Osteocyte (in vitro differentiated cells): ENCODE results near the gene MLLT6. TPM values are rescaled to one million over a fixed set of nuclear protein-coding genes. Genes with fewer than 3 reads are reported as not detected.

Experiments used
- DNase-seq: peaks from one replicate; pipeline ENCODE4 v3.0.0; 2021; ENCODE audit warnings: mixed read lengths; ENCODE audit not compliant: unreplicated experiment; ENCODE audit errors: extremely low spot score
- H3K27ac Mint-ChIP-seq: one replicate; pipeline ENCODE4 v1.8.0; 2021; ENCODE audit warnings: mild to moderate bottlenecking, mixed read lengths; ENCODE audit not compliant: unreplicated experiment
- H3K27me3 Mint-ChIP-seq: one replicate; pipeline ENCODE4 v1.8.0; 2021; ENCODE audit warnings: mixed read lengths; ENCODE audit not compliant: unreplicated experiment
- H3K36me3 Mint-ChIP-seq: one replicate; pipeline ENCODE4 v1.8.0; 2021; ENCODE audit warnings: mixed read lengths; ENCODE audit not compliant: unreplicated experiment
- H3K4me1 Mint-ChIP-seq: one replicate; pipeline ENCODE4 v1.8.0; 2021; ENCODE audit warnings: mixed read lengths; ENCODE audit not compliant: unreplicated experiment
- H3K4me3 Mint-ChIP-seq: one replicate; pipeline ENCODE4 v1.8.0; 2021; ENCODE audit warnings: mild to moderate bottlenecking, moderate library complexity, mixed read lengths; ENCODE audit not compliant: unreplicated experiment
- H3K9me3 Mint-ChIP-seq: one replicate; pipeline ENCODE4 v1.8.0; 2021; ENCODE audit warnings: mixed read lengths; ENCODE audit not compliant: unreplicated experiment
- total RNA-seq: library from RNA; stranded (reverse); gene quantifications from 2 replicates; pipeline ENCODE4 v1.2.1, GENCODE V29; 2021
- TF ChIP-seq, protein P1 (sequence below): fragments of 200-600 bp; sonication (generic); IDR thresholded peaks from 2 replicates; pipeline ENCODE4 v1.5.0; 2021; ENCODE audit warnings: antibody characterized with exemption, mild to moderate bottlenecking, moderate library complexity

Gene MLLT6
- total RNA-seq, 1 donor from 2014 or later = 107 TPM

- TF ChIP-seq, protein P1, sequence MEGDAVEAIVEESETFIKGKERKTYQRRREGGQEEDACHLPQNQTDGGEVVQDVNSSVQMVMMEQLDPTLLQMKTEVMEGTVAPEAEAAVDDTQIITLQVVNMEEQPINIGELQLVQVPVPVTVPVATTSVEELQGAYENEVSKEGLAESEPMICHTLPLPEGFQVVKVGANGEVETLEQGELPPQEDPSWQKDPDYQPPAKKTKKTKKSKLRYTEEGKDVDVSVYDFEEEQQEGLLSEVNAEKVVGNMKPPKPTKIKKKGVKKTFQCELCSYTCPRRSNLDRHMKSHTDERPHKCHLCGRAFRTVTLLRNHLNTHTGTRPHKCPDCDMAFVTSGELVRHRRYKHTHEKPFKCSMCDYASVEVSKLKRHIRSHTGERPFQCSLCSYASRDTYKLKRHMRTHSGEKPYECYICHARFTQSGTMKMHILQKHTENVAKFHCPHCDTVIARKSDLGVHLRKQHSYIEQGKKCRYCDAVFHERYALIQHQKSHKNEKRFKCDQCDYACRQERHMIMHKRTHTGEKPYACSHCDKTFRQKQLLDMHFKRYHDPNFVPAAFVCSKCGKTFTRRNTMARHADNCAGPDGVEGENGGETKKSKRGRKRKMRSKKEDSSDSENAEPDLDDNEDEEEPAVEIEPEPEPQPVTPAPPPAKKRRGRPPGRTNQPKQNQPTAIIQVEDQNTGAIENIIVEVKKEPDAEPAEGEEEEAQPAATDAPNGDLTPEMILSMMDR = no peak
- H3K27ac Mint-ChIP-seq = no peak overlapping the region
- H3K4me3 Mint-ChIP-seq = no peak overlapping the region
- H3K4me1 Mint-ChIP-seq = peaks cover 16% of the 10 kb centered on the region
- no peak for DNase-seq
- no peaks in the 10 kb centered on the region for H3K36me3 Mint-ChIP-seq
- no peaks in the 10 kb centered on the region for H3K9me3 Mint-ChIP-seq
- peaks cover 22% of the 10 kb centered on the region for H3K27me3 Mint-ChIP-seq
Measured at GRCh38 chr17:38659415-38659814, 45.7 kb upstream of the MLLT6 start.

DNA sequence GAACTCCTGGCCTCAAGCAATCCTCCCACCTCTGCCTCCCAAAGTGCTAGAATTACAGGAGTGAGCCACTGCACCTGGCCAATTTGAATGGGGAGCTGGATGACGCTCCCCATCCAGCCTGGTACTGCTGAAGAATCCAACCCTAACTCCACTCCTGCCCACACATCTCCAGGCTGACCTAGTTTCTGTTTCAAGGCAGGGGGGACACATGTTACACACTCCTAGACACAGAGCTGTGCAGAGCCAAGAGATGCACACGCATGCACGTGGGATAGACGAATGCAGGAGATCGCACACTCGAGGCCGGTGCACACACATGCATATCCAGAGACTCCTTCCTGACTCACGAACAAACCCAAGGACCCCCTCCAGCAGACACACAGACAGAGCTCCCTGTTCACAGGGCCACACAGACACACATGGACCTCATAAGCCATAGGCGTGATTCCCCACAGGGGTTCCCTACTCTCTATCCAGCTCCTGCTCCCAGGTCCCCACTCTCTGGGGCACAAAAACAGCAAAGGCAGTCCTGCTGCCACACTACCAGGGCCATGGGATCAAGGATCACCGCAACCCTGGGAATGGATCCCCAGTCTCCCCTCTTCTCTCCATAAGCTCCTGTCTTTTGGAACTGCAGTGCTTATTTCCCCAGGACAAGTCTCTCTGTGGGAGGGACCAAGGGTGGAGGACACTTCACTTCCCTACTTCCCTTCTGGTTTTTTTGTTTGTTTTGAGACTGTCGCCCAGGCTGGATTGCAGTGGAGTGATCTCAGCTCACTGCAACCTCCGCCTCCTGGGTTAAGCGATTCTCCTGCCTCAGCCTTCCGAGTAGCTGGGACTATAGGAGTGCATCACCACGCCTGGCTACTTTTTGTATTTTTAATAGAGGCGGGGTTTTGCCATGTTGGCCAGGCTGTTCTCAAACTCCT lies 44.7 kb upstream of the MLLT6 start:
- Mint-ChIP-seq H3K4me1 (peaks cover 14% of the 10 kb centered on the region), H3K4me3 (no peak overlapping the region), H3K27ac (no peak overlapping the region), H3K36me3 (no peaks in the 10 kb centered on the region), H3K27me3 (peaks cover 14% of the 10 kb centered on the region), H3K9me3 (no peaks in the 10 kb centered on the region)
- DNase-seq = no peak
- TF ChIP-seq, protein P1 = no peak

DNA sequence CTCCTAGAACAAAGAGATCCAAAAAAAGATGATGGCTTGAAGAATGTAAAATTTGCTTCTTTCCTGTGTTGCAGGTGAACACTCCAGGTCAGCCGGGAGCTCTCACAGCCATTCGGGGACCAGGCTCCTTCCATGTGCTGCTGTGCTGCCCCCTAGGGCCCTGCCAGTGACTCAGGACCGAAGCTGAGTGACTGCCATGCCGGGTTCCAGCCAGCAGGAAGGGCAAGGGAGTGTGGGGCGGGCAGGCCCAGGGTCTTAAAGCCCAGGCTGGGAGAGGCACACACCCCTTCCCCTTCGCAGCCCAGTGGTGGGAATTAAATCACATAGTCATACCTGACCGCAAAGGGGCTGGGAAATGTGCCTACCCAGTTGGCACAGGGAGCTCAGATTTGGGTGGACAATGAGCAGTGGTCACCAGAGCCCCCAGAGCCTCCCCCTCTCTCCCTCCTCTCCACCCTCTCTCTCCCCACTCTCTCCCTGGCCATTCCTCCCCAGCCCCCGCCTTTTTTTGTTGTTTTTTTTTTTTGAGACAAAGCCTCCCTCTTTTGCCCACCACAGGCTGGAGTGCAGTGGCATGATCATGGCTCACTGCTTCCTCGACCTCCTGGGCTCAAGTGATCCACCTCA lies 41.8 kb upstream of the MLLT6 start:
- Mint-ChIP-seq H3K27me3 (peaks cover 13% of the 10 kb centered on the region), H3K36me3 (no peaks in the 10 kb centered on the region), H3K27ac (no peak overlapping the region), H3K4me1 (peaks cover 7% of the 10 kb centered on the region), H3K4me3 (no peak overlapping the region), H3K9me3 (no peaks in the 10 kb centered on the region)
- no peak for DNase-seq
- TF ChIP-seq, protein P1 = peak; percentile 73

DNA sequence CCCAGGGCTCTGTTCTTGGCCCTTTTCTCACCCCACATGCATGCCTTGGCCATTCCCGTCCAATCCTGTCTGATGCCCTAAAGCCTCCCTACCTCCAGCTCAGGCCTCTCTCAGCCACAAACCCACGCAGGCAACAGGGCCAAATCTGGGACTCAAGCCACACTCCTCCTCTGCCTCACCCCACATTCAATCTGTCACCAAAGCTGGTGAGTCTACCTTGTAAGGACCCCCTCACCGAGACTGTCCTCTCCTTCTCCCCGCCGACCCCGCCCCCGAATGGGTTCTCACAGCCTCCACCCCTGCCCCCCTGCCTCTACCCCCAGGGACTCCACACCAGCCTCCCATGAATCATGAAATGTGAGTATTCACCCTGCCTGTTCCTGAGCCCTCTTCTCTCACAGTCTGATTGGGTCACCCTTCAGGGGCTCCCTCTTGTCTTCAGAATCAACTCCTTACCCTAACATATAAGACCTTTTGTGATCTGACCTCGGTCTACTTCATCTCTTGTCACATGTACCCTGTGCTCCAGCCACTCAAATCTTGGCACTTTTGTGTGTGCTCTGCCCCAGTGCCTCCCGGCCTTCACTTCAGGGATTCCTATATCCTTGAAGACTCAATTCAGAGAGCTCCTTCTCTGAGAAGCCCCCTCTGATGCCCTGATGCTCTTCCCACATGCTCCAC lies 41.0 kb upstream of the MLLT6 start:
- Mint-ChIP-seq H3K4me1 (peaks cover 7% of the 10 kb centered on the region), H3K4me3 (no peak overlapping the region), H3K27me3 (peaks cover 20% of the 10 kb centered on the region), H3K27ac (no peak overlapping the region), H3K9me3 (no peaks in the 10 kb centered on the region), H3K36me3 (no peaks in the 10 kb centered on the region)
- no peak for DNase-seq
- TF ChIP-seq, protein P1 = no peak
